GM12892 (cell line): Measurements from ENCODE around the gene PDS5B.

Source experiments
- POLR2AphosphoS5 ChIP-seq: IDR thresholded peaks from 2 replicates; pipeline ENCODE4 v1.6.1; 2011; ENCODE audit warnings: low read depth, low read length, control low read depth
- TAF1 ChIP-seq: IDR thresholded peaks from 2 replicates; pipeline ENCODE4 v1.6.1; 2011; ENCODE audit warnings: low read depth, mild to moderate bottlenecking, control low read depth, low read length, borderline replicate concordance

DNA sequence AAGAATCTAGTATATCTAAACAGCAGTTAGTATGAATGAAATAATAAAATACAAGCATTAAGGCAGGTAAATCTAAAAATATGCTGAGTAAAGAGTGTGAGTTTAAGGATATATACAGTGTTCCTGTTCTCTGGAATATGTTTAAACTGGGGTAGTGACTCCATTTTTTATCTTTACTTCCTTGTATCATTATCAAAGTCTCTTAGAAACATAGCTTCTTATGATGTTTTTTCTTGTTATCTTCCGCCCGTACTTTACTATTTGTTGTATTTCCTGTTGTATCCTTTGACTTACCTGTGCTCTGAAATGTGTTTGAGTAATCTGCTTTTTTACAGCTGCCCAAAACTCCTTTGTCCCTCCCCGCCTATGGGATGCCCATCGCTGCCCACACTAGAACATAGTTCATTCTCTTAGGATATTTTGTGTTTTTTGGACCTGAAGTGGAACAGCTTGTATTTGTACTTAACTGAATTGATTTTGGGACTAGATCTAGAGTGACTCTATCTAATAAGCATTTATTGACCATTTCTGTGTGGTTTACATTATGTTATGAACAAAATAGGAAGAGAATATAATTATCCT lies 80.8 kb downstream of the PDS5B start:
- TF ChIP-seq TAF1 (no peak), POLR2AphosphoS5 (no peak)
